ENCODE results near the gene ATP6V0E1. TPM values are rescaled to one million over a fixed set of nuclear protein-coding genes. Genes with fewer than 3 reads are reported as not detected.

Gene ATP6V0E1
- polyA plus RNA-seq, 1 donor from 2014 or later = 53.0 TPM

DNA sequence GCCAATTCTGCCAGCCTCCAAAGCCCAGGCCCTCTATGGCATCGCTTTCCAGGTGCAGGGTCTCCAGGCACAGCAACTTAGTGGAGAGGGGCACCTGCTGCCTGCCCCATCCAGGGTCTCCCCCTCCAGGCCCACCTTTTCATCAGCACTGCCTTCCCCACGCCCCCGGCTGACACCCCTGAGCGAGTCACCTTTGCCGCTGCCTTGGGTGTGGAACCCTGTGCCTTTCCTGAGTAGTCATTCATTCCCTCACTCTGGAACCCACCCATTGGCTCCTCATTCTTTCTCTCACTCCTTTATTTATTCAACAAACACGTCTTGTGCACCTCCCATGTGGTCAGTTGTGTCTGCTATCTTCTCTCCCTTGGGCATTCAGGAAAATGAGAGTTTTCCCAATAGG, 38.8 kb upstream of the ATP6V0E1 start:
- Histone ChIP-seq H2AFZ (ENCODE audit: low read depth, low read length) (no peak overlapping the region), H3K9ac (ENCODE audit: low read length) (no peak overlapping the region), H3K36me3 (ENCODE audit: insufficient read depth, low read length) (no peaks in the 10 kb centered on the region), H3K4me2 (ENCODE audit: low read length) (no peak overlapping the region), H4K20me1 (ENCODE audit: insufficient read depth) (no peaks in the 10 kb centered on the region), H3F3A (ENCODE audit: insufficient read depth, low read length, poor library complexity, severe bottlenecking) (no peaks in the 10 kb centered on the region), H3K9me2 (ENCODE audit: insufficient read depth, low read length) (no peaks in the 10 kb centered on the region), H3K4me3 (ENCODE audit: low read length) (no peak overlapping the region), H3K27ac (ENCODE audit: low read length) (no peak overlapping the region), H3K79me2 (replicated peaks; ENCODE audit: insufficient read depth, low read length) (no peaks in the 10 kb centered on the region), H3K27me3 (ENCODE audit: insufficient read depth, low read depth, low read length) (no peaks in the 10 kb centered on the region), H3K9me3 (ENCODE audit: low read length) (no peaks in the 10 kb centered on the region)
- no peak for TF ChIP-seq POLR2AphosphoS5 (IDR thresholded peaks at IDR 0.05)
- TF ChIP-seq EZH2 (IDR thresholded peaks at IDR 0.05; ENCODE audit: borderline replicate concordance, insufficient read depth, low read length, poor library complexity, severe bottlenecking) = no peak
- no peak for TF ChIP-seq SMC3 (conservative IDR thresholded peaks at IDR 0.05; ENCODE audit: poor library complexity)

GRCh38 chr5:172945151-172945550, 38.4 kb upstream of the ATP6V0E1 start:
- Histone ChIP-seq H2AFZ (ENCODE audit: low read depth, low read length) (no peak overlapping the region), H3K36me3 (ENCODE audit: insufficient read depth, low read length) (no peaks in the 10 kb centered on the region), H3K4me2 (ENCODE audit: low read length) (no peak overlapping the region), H3K9me3 (ENCODE audit: low read length) (no peaks in the 10 kb centered on the region), H3F3A (ENCODE audit: insufficient read depth, low read length, poor library complexity, severe bottlenecking) (no peaks in the 10 kb centered on the region), H3K79me2 (replicated peaks; ENCODE audit: insufficient read depth, low read length) (no peaks in the 10 kb centered on the region), H3K27ac (ENCODE audit: low read length) (no peak overlapping the region), H3K9me2 (ENCODE audit: insufficient read depth, low read length) (no peaks in the 10 kb centered on the region), H3K27me3 (ENCODE audit: insufficient read depth, low read depth, low read length) (no peaks in the 10 kb centered on the region), H3K4me3 (ENCODE audit: low read length) (no peak overlapping the region), H3K9ac (ENCODE audit: low read length) (no peak overlapping the region), H4K20me1 (ENCODE audit: insufficient read depth) (no peaks in the 10 kb centered on the region)
- TF ChIP-seq, protein P1, sequence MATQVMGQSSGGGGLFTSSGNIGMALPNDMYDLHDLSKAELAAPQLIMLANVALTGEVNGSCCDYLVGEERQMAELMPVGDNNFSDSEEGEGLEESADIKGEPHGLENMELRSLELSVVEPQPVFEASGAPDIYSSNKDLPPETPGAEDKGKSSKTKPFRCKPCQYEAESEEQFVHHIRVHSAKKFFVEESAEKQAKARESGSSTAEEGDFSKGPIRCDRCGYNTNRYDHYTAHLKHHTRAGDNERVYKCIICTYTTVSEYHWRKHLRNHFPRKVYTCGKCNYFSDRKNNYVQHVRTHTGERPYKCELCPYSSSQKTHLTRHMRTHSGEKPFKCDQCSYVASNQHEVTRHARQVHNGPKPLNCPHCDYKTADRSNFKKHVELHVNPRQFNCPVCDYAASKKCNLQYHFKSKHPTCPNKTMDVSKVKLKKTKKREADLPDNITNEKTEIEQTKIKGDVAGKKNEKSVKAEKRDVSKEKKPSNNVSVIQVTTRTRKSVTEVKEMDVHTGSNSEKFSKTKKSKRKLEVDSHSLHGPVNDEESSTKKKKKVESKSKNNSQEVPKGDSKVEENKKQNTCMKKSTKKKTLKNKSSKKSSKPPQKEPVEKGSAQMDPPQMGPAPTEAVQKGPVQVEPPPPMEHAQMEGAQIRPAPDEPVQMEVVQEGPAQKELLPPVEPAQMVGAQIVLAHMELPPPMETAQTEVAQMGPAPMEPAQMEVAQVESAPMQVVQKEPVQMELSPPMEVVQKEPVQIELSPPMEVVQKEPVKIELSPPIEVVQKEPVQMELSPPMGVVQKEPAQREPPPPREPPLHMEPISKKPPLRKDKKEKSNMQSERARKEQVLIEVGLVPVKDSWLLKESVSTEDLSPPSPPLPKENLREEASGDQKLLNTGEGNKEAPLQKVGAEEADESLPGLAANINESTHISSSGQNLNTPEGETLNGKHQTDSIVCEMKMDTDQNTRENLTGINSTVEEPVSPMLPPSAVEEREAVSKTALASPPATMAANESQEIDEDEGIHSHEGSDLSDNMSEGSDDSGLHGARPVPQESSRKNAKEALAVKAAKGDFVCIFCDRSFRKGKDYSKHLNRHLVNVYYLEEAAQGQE (IDR thresholded peaks at IDR 0.05; ENCODE audit: borderline replicate concordance) = no peak
- no peak for TF ChIP-seq EZH2 (IDR thresholded peaks at IDR 0.05; ENCODE audit: borderline replicate concordance, insufficient read depth, low read length, poor library complexity, severe bottlenecking)
- no peak for TF ChIP-seq POLR2AphosphoS5 (IDR thresholded peaks at IDR 0.05)
- no peak for TF ChIP-seq TAF1 (IDR thresholded peaks at IDR 0.05; ENCODE audit: low read depth)
- TF ChIP-seq MXI1 (conservative IDR thresholded peaks at IDR 0.05; ENCODE audit: poor library complexity, severe bottlenecking) = no peak

DNA sequence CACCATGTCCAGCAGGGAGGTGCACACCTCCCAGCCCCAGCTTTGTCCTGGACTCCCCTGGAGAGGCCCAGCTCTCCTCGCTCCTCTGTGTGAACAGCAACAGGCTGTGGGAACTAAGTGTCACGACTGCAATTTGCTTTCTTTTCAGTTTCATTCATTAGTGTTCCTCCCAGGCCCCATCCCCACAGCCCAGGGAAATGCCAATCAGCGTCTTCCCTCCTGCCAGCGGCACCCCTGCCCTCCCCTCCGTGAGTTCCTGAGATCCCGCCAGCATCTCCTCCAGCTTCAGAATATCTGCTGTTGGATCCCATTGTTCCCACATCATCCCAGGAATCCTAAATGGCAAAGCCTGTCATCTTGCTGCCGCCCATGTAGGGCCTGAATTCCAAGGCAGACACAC, 37.4 kb upstream of the ATP6V0E1 start:
- Histone ChIP-seq H3K4me3 (ENCODE audit: low read length) (no peak overlapping the region), H3K9ac (ENCODE audit: low read length) (no peak overlapping the region), H2AFZ (ENCODE audit: low read depth, low read length) (no peak overlapping the region), H3K4me2 (ENCODE audit: low read length) (no peak overlapping the region), H3K27ac (ENCODE audit: low read length) (no peak overlapping the region), H4K20me1 (ENCODE audit: insufficient read depth) (no peaks in the 10 kb centered on the region), H3K36me3 (ENCODE audit: insufficient read depth, low read length) (no peaks in the 10 kb centered on the region), H3K9me3 (ENCODE audit: low read length) (no peaks in the 10 kb centered on the region), H3K27me3 (ENCODE audit: insufficient read depth, low read depth, low read length) (no peaks in the 10 kb centered on the region), H3K79me2 (replicated peaks; ENCODE audit: insufficient read depth, low read length) (no peaks in the 10 kb centered on the region), H3K9me2 (ENCODE audit: insufficient read depth, low read length) (no peaks in the 10 kb centered on the region), H3F3A (ENCODE audit: insufficient read depth, low read length, poor library complexity, severe bottlenecking) (no peaks in the 10 kb centered on the region)
- TF ChIP-seq RAD21 (conservative IDR thresholded peaks at IDR 0.05) (no peak), MXI1 (conservative IDR thresholded peaks at IDR 0.05; ENCODE audit: poor library complexity, severe bottlenecking) (no peak), POLR2AphosphoS5 (IDR thresholded peaks at IDR 0.05) (no peak), SMC3 (conservative IDR thresholded peaks at IDR 0.05; ENCODE audit: poor library complexity) (no peak), TAF1 (IDR thresholded peaks at IDR 0.05; ENCODE audit: low read depth) (no peak)
- TF ChIP-seq, protein P1 (IDR thresholded peaks at IDR 0.05; ENCODE audit: borderline replicate concordance) = no peak
